Measurements from ENCODE around the gene VIPAS39. TPM values are rescaled to one million over a fixed set of nuclear protein-coding genes. Genes with fewer than 3 reads are reported as not detected.

VIPAS39 gene
- total and polyA plus RNA-seq, 4 donors: 5.6 to 13.9 (median 8.9) TPM

- no peak for TF ChIP-seq ATF3 (IDR thresholded peaks at IDR 0.05)
- no peak for TF ChIP-seq NR2F2 (IDR thresholded peaks at IDR 0.05)
- TF ChIP-seq RAD21 (IDR thresholded peaks at IDR 0.05): no peak
- no peak for TF ChIP-seq REST (IDR thresholded peaks at IDR 0.05)
- no peak for TF ChIP-seq FOXA2 (IDR thresholded peaks at IDR 0.05)
- TF ChIP-seq GABPA (IDR thresholded peaks at IDR 0.05 in 1 of 2, conservative IDR thresholded peaks at IDR 0.05 in 1 of 2): no peak
- no peak for TF ChIP-seq ZBTB33 (IDR thresholded peaks at IDR 0.05)
- no peak for TF ChIP-seq YY1 (IDR thresholded peaks at IDR 0.05)
- no peak for TF ChIP-seq FOXA1 (IDR thresholded peaks at IDR 0.05)
- no peak for TF ChIP-seq RXRA (IDR thresholded peaks at IDR 0.05)
- TF ChIP-seq HNF4A (conservative IDR thresholded peaks at IDR 0.05): no peak
- TF ChIP-seq CTCF (IDR thresholded peaks at IDR 0.05; ENCODE audit: low read depth, low read length, missing input control): no peak
- no peak for TF ChIP-seq TAF1 (conservative IDR thresholded peaks at IDR 0.05)
- no peak for TF ChIP-seq SP1 (IDR thresholded peaks at IDR 0.05)
- TF ChIP-seq HNF4G (IDR thresholded peaks at IDR 0.05): no peak
- no peak for TF ChIP-seq EGR1 (IDR thresholded peaks at IDR 0.05; ENCODE audit: low read depth in 2 of 2)
- no peak for TF ChIP-seq JUND (IDR thresholded peaks at IDR 0.05)
- TF ChIP-seq MAX (IDR thresholded peaks at IDR 0.05): no peak
- H3K9me3 ChIP-seq (ENCODE audit: control insufficient read depth in 4 of 4, low read length in 3 of 4): no peaks in the 10 kb centered on the region
- no peak overlapping the region for H3K4me3 ChIP-seq (ENCODE audit: low read depth in 1 of 3, low read length in 3 of 3)
- no peak overlapping the region for H3K9ac ChIP-seq (ENCODE audit: low read depth in 1 of 2, low read length in 2 of 2)
- no peak overlapping the region for H3K27ac ChIP-seq (ENCODE audit: low read depth in 1 of 2, low read length in 2 of 2)
- no peaks in the 10 kb centered on the region for H3K36me3 ChIP-seq (ENCODE audit: control insufficient read depth in 4 of 4, insufficient read depth in 3 of 4, low read depth in 1 of 4, low read length in 3 of 4)
- H3K27me3 ChIP-seq (ENCODE audit: control insufficient read depth in 4 of 4, insufficient read depth in 4 of 4, low read length in 3 of 4): no peaks in the 10 kb centered on the region
- no peak for DNase-seq (ENCODE audit: low spot score)
- H3K4me1 ChIP-seq (ENCODE audit: control insufficient read depth in 4 of 4, insufficient read depth in 4 of 4, low read length in 3 of 4): no peaks in the 10 kb centered on the region
- 89% methylated on average over 7 of the region's 7 CpGs for WGBS
These were observed 31.2 kb upstream of the VIPAS39 start for GRCh38 chr14:77488558-77488957.
